ENCODE measurements around the gene DNAJB12. TPM values are rescaled to one million over a fixed set of nuclear protein-coding genes. Genes with fewer than 3 reads are reported as not detected.
"Not testable (repeated sequence)": the region's sequence is repeated elsewhere in the genome, so short reads cannot be mapped to it uniquely, and the experiment has no call there.

The DNAJB12 gene
- total RNA-seq, 2 donors from 2014 or later, result 24.1 to 25.2 TPM

DNA sequence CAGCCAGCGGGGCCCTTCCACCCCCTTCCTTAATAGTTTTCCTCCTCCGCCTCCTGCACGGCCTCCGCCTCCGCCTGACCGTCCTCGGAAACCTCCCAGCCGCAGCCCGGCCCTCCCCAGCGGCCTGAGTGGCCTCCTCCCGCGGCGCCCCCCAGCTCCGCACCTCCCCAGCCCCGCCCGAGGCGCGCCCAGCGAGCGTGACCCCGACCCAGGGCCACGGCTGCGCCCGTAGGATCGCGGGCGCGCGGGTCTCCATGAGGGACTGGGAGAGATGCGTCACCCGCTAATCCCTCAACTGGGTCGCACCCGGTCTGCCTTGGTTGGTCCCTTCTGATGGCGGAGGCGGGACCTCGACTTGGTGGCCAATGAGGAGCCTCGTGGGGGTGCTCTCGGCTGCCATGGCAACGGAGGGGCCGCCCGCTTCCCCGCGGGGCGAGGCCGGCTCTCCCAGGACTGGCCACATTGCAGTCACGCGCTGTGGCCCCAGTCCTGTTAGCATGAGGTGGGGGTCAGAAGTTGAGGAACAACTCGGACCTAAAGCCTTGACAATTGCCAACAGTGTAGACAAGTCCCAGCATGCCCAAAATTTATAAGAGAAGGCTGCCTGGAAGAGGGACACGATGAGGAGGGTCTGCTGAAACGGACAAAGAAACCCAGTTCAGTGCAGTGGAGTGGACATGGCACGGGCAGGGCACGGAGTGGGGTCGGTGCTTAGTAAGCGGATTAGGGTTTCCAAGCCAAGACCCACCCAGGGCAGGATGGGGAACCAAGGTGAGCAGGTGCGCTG, 56.7 kb downstream of the DNAJB12 start:
- Mint-ChIP-seq H3K27ac (peak overlapping the region; percentile 92), H3K4me1 (ENCODE audit: low read depth) (peaks cover 68% of the 10 kb centered on the region), H3K4me3 (peak overlapping the region; percentile 75 to 80), H3K36me3 (ENCODE audit: insufficient read depth in 2 of 2) (peaks cover 3 to 7% of the 10 kb centered on the region in 2 donors), H3K9me3 (peaks cover 0 to 3% of the 10 kb centered on the region in 2 donors), H3K27me3 (ENCODE audit: low read depth) (no peaks in the 10 kb centered on the region)
- ATAC-seq (replicated peaks in 1 of 2) (peak; percentile 71 to 73), DNase-seq (peak; percentile 97)

DNA sequence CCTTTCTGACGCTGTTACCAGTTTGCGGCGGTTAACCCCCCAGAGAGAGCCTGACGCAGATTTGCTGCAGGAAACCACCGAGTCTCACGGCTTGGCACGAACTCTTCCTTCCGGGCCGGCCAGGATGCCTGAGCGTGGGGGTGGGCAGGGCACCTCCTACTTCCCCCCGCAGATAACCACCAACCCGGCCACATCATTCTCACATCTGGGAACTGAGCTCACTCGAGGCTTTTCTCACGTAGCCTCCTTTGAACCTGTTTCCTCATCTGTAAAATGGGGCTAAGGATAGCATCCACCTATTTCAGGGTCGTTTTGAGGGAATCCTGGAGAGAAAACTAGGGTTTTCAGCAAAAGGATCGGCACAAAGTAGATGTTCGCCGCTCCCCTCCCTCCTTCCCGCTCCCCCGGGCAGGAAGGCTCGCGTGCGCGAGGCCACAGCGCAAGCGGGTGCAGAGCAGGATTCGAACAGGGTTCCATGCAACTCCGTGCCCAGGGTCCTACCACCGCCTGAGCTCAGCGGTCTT, 57.4 kb downstream of the DNAJB12 start:
- Mint-ChIP-seq H3K27ac (peak overlapping the region; percentile 92), H3K4me3 (peak overlapping the region; percentile 75 to 80), H3K4me1 (ENCODE audit: low read depth) (peaks cover 73% of the 10 kb centered on the region), H3K9me3 (peaks cover 0 to 3% of the 10 kb centered on the region in 2 donors), H3K27me3 (ENCODE audit: low read depth) (no peaks in the 10 kb centered on the region), H3K36me3 (ENCODE audit: insufficient read depth in 2 of 2) (peaks cover 3 to 7% of the 10 kb centered on the region in 2 donors)
- DNase-seq (peak; percentile 96 to 99), ATAC-seq (replicated peaks in 1 of 2) (peak; percentile 58 to 64)

DNA sequence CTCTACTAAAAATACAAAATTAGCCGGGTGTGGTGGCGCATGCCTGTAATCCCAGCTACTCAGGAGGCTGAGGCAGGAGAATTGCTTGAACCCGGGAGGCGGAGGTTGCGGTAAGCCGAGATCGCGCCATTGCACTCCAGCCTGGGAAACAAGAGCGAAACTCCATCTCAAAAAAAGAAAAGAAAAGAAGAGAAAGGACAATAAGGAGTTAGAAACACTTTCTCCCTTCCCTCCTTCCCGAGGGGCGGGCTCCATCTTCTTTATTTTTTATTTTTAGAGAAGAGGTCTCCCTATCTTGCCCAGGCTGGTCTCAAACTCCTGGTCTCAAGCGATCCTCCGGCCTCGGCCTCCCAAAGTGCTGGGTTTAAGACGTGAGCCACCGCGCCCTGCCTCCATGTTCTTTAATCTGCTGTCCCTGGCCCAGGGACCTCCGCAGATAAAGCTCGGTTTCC, 57.9 kb downstream of the DNAJB12 start:
- DNase-seq; ATAC-seq (replicated peaks in 1 of 2); H3K27me3 Mint-ChIP-seq (ENCODE audit: low read depth); H3K36me3 Mint-ChIP-seq (ENCODE audit: insufficient read depth in 2 of 2); H3K9me3 Mint-ChIP-seq: not testable (repeated sequence)
- peaks cover 75% of the 10 kb centered on the region for H3K4me1 Mint-ChIP-seq (ENCODE audit: low read depth)
- peak overlapping the region; percentile 92 for H3K27ac Mint-ChIP-seq
- peak overlapping the region; percentile 75 to 80 for H3K4me3 Mint-ChIP-seq

DNA sequence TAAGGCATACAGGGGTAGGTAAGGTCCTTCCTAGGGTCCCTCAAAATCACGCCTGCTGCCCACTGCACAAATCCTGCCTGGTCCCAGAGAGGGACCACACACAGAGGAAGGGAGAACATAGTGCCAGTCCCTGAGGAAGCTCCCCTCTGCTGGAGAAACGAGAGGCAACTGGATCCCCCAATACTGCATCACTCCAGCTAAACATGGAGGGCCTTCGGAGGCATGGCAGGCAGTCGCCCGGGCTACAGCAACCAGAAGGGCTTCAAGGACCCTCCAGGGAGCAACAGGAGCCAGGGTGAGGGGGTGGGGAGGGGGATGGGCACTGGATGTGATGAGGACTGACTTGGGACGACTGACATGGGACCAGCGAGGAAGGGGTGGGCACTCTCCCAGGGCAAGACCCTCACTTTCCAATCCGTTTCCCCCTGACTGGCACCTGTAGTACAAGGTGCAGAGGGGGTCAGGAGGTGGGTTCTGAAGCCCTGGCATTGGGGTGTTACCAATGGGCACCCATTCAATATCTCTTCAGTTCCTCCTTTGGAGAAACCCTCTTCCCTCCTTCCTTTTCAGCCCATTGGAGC, 59.3 kb downstream of the DNAJB12 start:
- H3K4me1 Mint-ChIP-seq (ENCODE audit: low read depth), result peaks cover 81% of the 10 kb centered on the region
- H3K27me3 Mint-ChIP-seq (ENCODE audit: low read depth), result no peaks in the 10 kb centered on the region
- H3K4me3 Mint-ChIP-seq, result peak overlapping the region; percentile 80 to 87
- H3K27ac Mint-ChIP-seq, result peak overlapping the region; percentile 97
- H3K9me3 Mint-ChIP-seq, result no peaks in the 10 kb centered on the region
- peaks cover 0 to 4% of the 10 kb centered on the region in 2 donors for H3K36me3 Mint-ChIP-seq (ENCODE audit: insufficient read depth in 2 of 2)
- DNase-seq (peak in 1 of 2 donors; percentile 30), ATAC-seq (replicated peaks in 1 of 2) (no peak)

GRCh38 chr10:72292223-72292691, 62.5 kb downstream of the DNAJB12 start:
- H3K27ac Mint-ChIP-seq, result peak overlapping the region; percentile 97
- peaks cover 0 to 4% of the 10 kb centered on the region in 2 donors for H3K36me3 Mint-ChIP-seq (ENCODE audit: insufficient read depth in 2 of 2)
- no peaks in the 10 kb centered on the region for H3K9me3 Mint-ChIP-seq
- H3K4me1 Mint-ChIP-seq (ENCODE audit: low read depth), result peaks cover 67% of the 10 kb centered on the region
- no peaks in the 10 kb centered on the region for H3K27me3 Mint-ChIP-seq (ENCODE audit: low read depth)
- peak overlapping the region; percentile 73 to 79 for H3K4me3 Mint-ChIP-seq
- peak; percentile 63 to 66 for ATAC-seq (replicated peaks in 1 of 2)
- peak; percentile 75 to 85 for DNase-seq

DNA sequence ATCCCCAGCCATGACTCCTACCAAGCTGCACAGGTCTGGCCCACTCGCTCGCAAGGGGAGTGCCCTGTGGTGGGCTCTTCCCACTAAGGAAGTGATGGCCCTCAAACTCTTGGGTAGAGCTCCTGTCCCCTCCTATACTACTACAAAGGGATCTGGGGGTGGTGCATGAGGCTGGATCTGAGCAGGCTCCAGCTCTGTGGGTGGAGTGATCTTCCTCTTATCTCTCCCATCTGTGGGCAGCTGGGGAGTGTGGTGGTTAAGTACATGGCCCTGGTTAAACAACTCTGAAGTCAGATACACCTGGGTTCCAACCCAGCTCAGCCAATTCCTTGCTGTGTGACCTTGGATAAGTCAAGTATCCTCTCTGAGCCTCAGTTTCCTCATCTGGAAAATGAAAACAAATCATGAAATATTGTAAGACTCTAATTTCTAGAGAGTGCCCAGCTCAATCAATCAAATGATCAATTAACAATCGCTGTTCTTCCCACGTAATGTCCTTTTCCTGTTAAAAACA, 63.6 kb downstream of the DNAJB12 start:
- peak; percentile 17 to 23 for ATAC-seq (replicated peaks in 1 of 2)
- H3K9me3 Mint-ChIP-seq, result no peaks in the 10 kb centered on the region
- peak overlapping the region; percentile 73 to 79 for H3K4me3 Mint-ChIP-seq
- H3K4me1 Mint-ChIP-seq (ENCODE audit: low read depth), result peaks cover 73% of the 10 kb centered on the region
- H3K27ac Mint-ChIP-seq, result peak overlapping the region; percentile 93
- peaks cover 2 to 6% of the 10 kb centered on the region in 2 donors for H3K36me3 Mint-ChIP-seq (ENCODE audit: insufficient read depth in 2 of 2)
- H3K27me3 Mint-ChIP-seq (ENCODE audit: low read depth), result no peaks in the 10 kb centered on the region
- DNase-seq, result peak; percentile 53 to 59

GRCh38 chr10:72285972-72286521, 68.7 kb downstream of the DNAJB12 start:
- Mint-ChIP-seq H3K4me1 (ENCODE audit: low read depth) (peaks cover 42% of the 10 kb centered on the region), H3K9me3 (no peaks in the 10 kb centered on the region), H3K36me3 (ENCODE audit: insufficient read depth in 2 of 2) (peaks cover 2% of the 10 kb centered on the region in 2 donors), H3K27ac (no peak overlapping the region), H3K4me3 (peak overlapping the region in 1 of 2 donors; percentile 17), H3K27me3 (ENCODE audit: low read depth) (no peaks in the 10 kb centered on the region)
- DNase-seq (no peak), ATAC-seq (replicated peaks in 1 of 2) (no peak)

- peaks cover 52% of the 10 kb centered on the region for H3K4me1 Mint-ChIP-seq (ENCODE audit: low read depth)
- no peak for DNase-seq
- no peaks in the 10 kb centered on the region for H3K27me3 Mint-ChIP-seq (ENCODE audit: low read depth)
- peak overlapping the region; percentile 4 for H3K27ac Mint-ChIP-seq
- no peaks in the 10 kb centered on the region for H3K9me3 Mint-ChIP-seq
- H3K4me3 Mint-ChIP-seq, result no peak overlapping the region
- peaks cover 2% of the 10 kb centered on the region in 2 donors for H3K36me3 Mint-ChIP-seq (ENCODE audit: insufficient read depth in 2 of 2)
- no peak for ATAC-seq (replicated peaks in 1 of 2)
Observed at GRCh38 chr10:72283131-72283530, 71.6 kb downstream of the DNAJB12 start.

Other genes with a start within 250 kb of the DNAJB12 start
- gene ANAPC16, start 138.9 kb downstream of the DNAJB12 start, total RNA-seq, result 100 to 1,000 TPM; 183 to 197 TPM
- 10 to 100 TPM; 81.2 to 84.3 TPM for gene ASCC1, start 138.6 kb downstream of the DNAJB12 start, total RNA-seq
- gene DDIT4, start 81.0 kb downstream of the DNAJB12 start, total RNA-seq, result 1,000 to 10,000 TPM; 1,119 to 1,202 TPM

Data from activated T-cell treated with anti-CD3 and anti-CD28 coated beads, Interleukin-2, amount 50 U/mL, for 72 hours (primary cell).